ENCODE data around the gene DNAL4. TPM values are rescaled to one million over a fixed set of nuclear protein-coding genes. Genes with fewer than 3 reads are reported as not detected.
A peak's percentile ranks its signal among the peaks of the same experiment; 100 is the strongest.

The DNAL4 gene
- total and polyA plus RNA-seq, 2 donors (not counting 1 experiment from before 2014, with no cell fraction given), result 9.9 to 10.3 TPM

DNA sequence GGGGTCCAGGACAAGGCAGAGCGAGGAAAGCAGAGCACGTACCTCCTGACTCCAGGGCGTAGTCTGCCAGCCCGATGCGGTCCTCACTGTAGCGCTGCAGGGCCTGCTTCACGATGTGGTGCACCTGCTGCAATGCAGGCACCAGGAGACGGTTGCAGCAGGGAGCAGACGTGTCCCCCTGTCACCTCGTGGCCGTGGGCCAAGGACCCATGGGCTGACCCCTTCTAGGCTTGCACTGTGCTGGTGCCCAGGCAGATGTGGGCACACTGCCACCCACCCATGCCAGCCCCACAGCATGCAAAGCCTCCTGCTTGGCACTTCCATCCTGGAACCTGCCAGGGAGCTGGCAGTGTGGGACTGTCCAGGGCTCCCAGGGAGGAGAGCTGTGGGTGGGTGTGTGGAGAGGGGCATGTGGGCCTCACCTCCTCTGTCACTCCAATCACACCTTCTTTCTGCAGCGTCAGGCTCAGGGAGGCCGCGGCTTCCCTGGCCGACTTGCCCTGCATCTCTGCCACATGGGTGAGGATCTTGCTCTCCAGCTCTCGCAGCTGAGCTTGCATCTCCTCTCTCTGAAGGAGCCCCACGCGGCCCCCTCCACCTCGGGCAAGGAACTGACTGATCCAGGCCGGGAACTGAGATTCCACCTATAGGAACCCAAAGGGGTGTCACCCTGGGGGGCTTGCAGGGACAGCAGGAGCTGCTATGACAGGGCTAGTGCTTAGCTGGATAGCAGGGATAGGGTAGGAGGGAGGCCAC is 54.5 kb downstream of the DNAL4 start:
- no peak for DNase-seq
- ChIA-PET POLR2A (interaction anchor here (0.6 kb wide), 2 partner anchors 11 to 17 kb away, joined by 3 to 6 read pairs; no protein-coding TSS in a partner anchor), CTCF (interaction anchor here (1.3 kb wide), 1 partner anchor 12 kb away, joined by 3 read pairs; no protein-coding TSS in a partner anchor)
- peak overlapping the region; percentile 46 for H3K27ac Mint-ChIP-seq
- no peak overlapping the region for H3K4me3 Mint-ChIP-seq
- no peak overlapping the region for H3K27ac ChIP-seq (ENCODE audit: low read length in 2 of 2)
- H3K4me1 Mint-ChIP-seq, result peaks cover 19% of the 10 kb centered on the region
- no peaks in the 10 kb centered on the region for H3K9me3 Mint-ChIP-seq (ENCODE audit: insufficient read depth)
- H3K79me2 ChIP-seq (ENCODE audit: control insufficient read depth, insufficient read depth, low read length), result peaks cover 21% of the 10 kb centered on the region
- peaks cover 7 to 98% of the 10 kb centered on the region in 2 experiments for H3K36me3 ChIP-seq (replicated peaks in 1 of 2; ENCODE audit: control extremely low read depth in 1 of 2, control insufficient read depth in 1 of 2, extremely low read depth in 1 of 2, insufficient read depth in 2 of 2, low read length in 1 of 2)
- H3K9me3 ChIP-seq (ENCODE audit: control extremely low read depth in 1 of 3, control insufficient read depth in 2 of 3, insufficient read depth in 1 of 3, low read length in 2 of 3), result no peaks in the 10 kb centered on the region
- no peaks in the 10 kb centered on the region for H3K27me3 Mint-ChIP-seq
- H4K20me1 ChIP-seq (ENCODE audit: control insufficient read depth, insufficient read depth, low read length, poor library complexity, severe bottlenecking), result peaks cover 100% of the 10 kb centered on the region
- intact Hi-C loops (cut with micrococcal nuclease), result no loop called here
- TF ChIP-seq, protein P1, sequence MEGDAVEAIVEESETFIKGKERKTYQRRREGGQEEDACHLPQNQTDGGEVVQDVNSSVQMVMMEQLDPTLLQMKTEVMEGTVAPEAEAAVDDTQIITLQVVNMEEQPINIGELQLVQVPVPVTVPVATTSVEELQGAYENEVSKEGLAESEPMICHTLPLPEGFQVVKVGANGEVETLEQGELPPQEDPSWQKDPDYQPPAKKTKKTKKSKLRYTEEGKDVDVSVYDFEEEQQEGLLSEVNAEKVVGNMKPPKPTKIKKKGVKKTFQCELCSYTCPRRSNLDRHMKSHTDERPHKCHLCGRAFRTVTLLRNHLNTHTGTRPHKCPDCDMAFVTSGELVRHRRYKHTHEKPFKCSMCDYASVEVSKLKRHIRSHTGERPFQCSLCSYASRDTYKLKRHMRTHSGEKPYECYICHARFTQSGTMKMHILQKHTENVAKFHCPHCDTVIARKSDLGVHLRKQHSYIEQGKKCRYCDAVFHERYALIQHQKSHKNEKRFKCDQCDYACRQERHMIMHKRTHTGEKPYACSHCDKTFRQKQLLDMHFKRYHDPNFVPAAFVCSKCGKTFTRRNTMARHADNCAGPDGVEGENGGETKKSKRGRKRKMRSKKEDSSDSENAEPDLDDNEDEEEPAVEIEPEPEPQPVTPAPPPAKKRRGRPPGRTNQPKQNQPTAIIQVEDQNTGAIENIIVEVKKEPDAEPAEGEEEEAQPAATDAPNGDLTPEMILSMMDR (IDR thresholded peaks at IDR 0.05), result no peak
- TF ChIP-seq EZH2 (IDR thresholded peaks at IDR 0.05; ENCODE audit: borderline replicate concordance, insufficient read depth, low read depth, low read length, poor library complexity, severe bottlenecking), result no peak
- peaks cover 0 to 13% of the 10 kb centered on the region in 2 donors for H3K4me1 ChIP-seq (ENCODE audit: control insufficient read depth in 2 of 2, insufficient read depth in 2 of 2, low read length in 2 of 2)
- no peak overlapping the region for H3K4me3 ChIP-seq (ENCODE audit: control extremely low read depth in 1 of 5, extremely low read depth in 1 of 5, insufficient read depth in 1 of 5, low read depth in 2 of 5, low read length in 4 of 5)
- H3K4me2 ChIP-seq (replicated peaks; ENCODE audit: low read depth, low read length, poor library complexity, severe bottlenecking), result no peak overlapping the region
- 98% methylated on average over 20 of the region's 20 CpGs for WGBS (ENCODE audit: insufficient coverage)
- ATAC-seq (ENCODE audit: low read depth), result no peak
- H2AFZ ChIP-seq (ENCODE audit: insufficient read depth, low read depth, low read length, poor library complexity, severe bottlenecking), result no peak overlapping the region
- no peak overlapping the region for H3K9ac ChIP-seq (ENCODE audit: low read length)
- no peaks in the 10 kb centered on the region for H3K27me3 ChIP-seq (replicated peaks in 1 of 4; ENCODE audit: control extremely low read depth in 1 of 4, control insufficient read depth in 3 of 4, insufficient read depth in 4 of 4, low read length in 3 of 4)

DNA sequence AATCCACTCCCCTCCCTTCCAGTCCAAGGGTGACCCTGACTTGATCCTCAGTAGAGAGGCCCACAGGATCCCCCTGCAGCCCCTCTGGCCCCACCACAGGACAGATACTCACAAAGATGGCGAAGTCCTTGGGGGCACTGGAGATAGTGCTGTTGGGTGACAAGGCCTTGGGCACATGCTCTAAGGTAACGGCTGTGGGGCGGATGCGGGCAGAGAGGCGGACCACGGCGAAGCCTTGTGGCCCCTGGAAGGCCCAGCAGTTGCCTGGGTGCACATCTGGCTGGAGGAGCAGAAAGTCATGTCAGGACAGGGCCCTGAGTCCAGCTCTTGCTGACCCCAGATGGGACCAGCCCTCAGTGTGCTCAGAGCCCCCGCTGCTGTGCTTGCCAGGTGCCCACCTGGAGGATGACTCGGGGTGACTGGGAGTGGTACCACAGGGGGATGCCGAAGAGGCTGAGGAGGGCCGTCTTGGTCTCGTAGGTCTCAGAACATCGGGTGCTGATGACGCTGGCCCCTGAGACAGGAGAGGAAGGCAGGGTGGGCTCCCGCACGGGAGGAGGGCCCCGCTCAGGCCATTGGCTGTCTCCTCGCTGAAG is 55.4 kb downstream of the DNAL4 start:
- Mint-ChIP-seq H3K27ac (no peak overlapping the region), H3K4me1 (peaks cover 27% of the 10 kb centered on the region), H3K4me3 (no peak overlapping the region), H3K9me3 (ENCODE audit: insufficient read depth) (no peaks in the 10 kb centered on the region), H3K27me3 (no peaks in the 10 kb centered on the region)
- H4K20me1 ChIP-seq (ENCODE audit: control insufficient read depth, insufficient read depth, low read length, poor library complexity, severe bottlenecking), result peaks cover 100% of the 10 kb centered on the region
- H3K4me1 ChIP-seq (ENCODE audit: control insufficient read depth in 2 of 2, insufficient read depth in 2 of 2, low read length in 2 of 2), result peaks cover 0 to 13% of the 10 kb centered on the region in 2 donors
- H3K36me3 ChIP-seq (replicated peaks in 1 of 2; ENCODE audit: control extremely low read depth in 1 of 2, control insufficient read depth in 1 of 2, extremely low read depth in 1 of 2, insufficient read depth in 2 of 2, low read length in 1 of 2), result peaks cover 7 to 99% of the 10 kb centered on the region in 2 experiments
- DNase-seq (no peak), ATAC-seq (ENCODE audit: low read depth) (no peak)
- H2AFZ ChIP-seq (ENCODE audit: insufficient read depth, low read depth, low read length, poor library complexity, severe bottlenecking), result no peak overlapping the region
- TF ChIP-seq, protein P1 (IDR thresholded peaks at IDR 0.05), result no peak
- no peak for TF ChIP-seq EZH2 (IDR thresholded peaks at IDR 0.05; ENCODE audit: borderline replicate concordance, insufficient read depth, low read depth, low read length, poor library complexity, severe bottlenecking)
- CTCF ChIA-PET, result no interaction called here
- H3K79me2 ChIP-seq (ENCODE audit: control insufficient read depth, insufficient read depth, low read length), result peaks cover 21% of the 10 kb centered on the region
- H3K9me3 ChIP-seq (ENCODE audit: control extremely low read depth in 1 of 3, control insufficient read depth in 2 of 3, insufficient read depth in 1 of 3, low read length in 2 of 3), result no peaks in the 10 kb centered on the region
- POLR2A ChIA-PET, result no interaction called here
- intact Hi-C loops (cut with micrococcal nuclease), result no loop called here
- H3K4me2 ChIP-seq (replicated peaks; ENCODE audit: low read depth, low read length, poor library complexity, severe bottlenecking), result no peak overlapping the region
- no peak overlapping the region for H3K4me3 ChIP-seq (ENCODE audit: control extremely low read depth in 1 of 5, extremely low read depth in 1 of 5, insufficient read depth in 1 of 5, low read depth in 2 of 5, low read length in 4 of 5)
- 95% methylated on average over 18 of the region's 18 CpGs for WGBS (ENCODE audit: insufficient coverage)
- no peaks in the 10 kb centered on the region for H3K27me3 ChIP-seq (replicated peaks in 1 of 4; ENCODE audit: control extremely low read depth in 1 of 4, control insufficient read depth in 3 of 4, insufficient read depth in 4 of 4, low read length in 3 of 4)
- no peak overlapping the region for H3K27ac ChIP-seq (ENCODE audit: low read length in 2 of 2)
- H3K9ac ChIP-seq (ENCODE audit: low read length), result no peak overlapping the region

Measured in B cell (primary cell).